Uterus (tissue), 4 donors: ENCODE data around the gene DZIP3. TPM values are rescaled to one million over a fixed set of nuclear protein-coding genes. Genes with fewer than 3 reads are reported as not detected.
"Not testable (repeated sequence)": the region's sequence is repeated elsewhere in the genome, so short reads cannot be mapped to it uniquely, and the experiment has no call there.

ENCODE experiments used
- DNase-seq, 2 donors: peaks; one replicate each; pipeline ENCODE4 v3.0.0-alpha.2; 2019 to 2020
- H3K27ac ChIP-seq, 2 donors: fragments of 200-600 bp; sonication (generic); 1 replicate in 1 of 2; 2 replicates in 1 of 2; pipeline ENCODE4 v1.5.1; 2016 to 2018
- H3K27me3 ChIP-seq, 2 donors: fragments of 200-600 bp; sonication (generic); one replicate each; pipeline ENCODE4 v1.5.1; 2018 to 2019; ENCODE audit warnings: control low read depth in 1 of 2
- H3K36me3 ChIP-seq, 2 donors: fragments of 200-600 bp; sonication (generic); one replicate each; pipeline ENCODE4 v1.5.1; 2019; ENCODE audit warnings: control low read depth in 1 of 2
- H3K4me1 ChIP-seq, 2 donors: fragments of 200-600 bp; sonication (generic); one replicate each; pipeline ENCODE4 v1.5.1; 2018 to 2019; ENCODE audit warnings: control low read depth in 1 of 2
- H3K4me3 ChIP-seq, 2 donors: fragments of 200-600 bp; sonication (generic); 1 replicate in 1 of 2; 2 replicates in 1 of 2; pipeline ENCODE4 v1.5.1; 2018 to 2019; ENCODE audit warnings: mild to moderate bottlenecking in 1 of 2
- H3K9me3 ChIP-seq, 2 donors: fragments of 200-600 bp; sonication (generic); one replicate each; pipeline ENCODE4 v1.5.1; 2019; ENCODE audit warnings: control low read depth in 1 of 2
- POLR2A ChIP-seq, 2 donors: fragments of 450-650 bp; IDR thresholded peaks; one replicate each; pipeline ENCODE4 v1.6.1; 2016; ENCODE audit warnings: antibody characterized with exemption in 2 of 2, mild to moderate bottlenecking in 1 of 2, moderate library complexity in 1 of 2
- intact Hi-C: fragments of 100-400 bp; cut with DNase I; formaldehyde crosslinking; loops from one replicate; pipeline ENCODE4 v1.15.1; 2023; ENCODE audit warnings: low total_unique reads
- total RNA-seq, 4 donors: library from RNA; depleted of rRNA in 3 of 4; stranded (reverse); fragments of >200 nt in 3 of 4; gene quantifications; one replicate each; pipeline versions ENCODE4 v1.1.0 to v1.2.4, GENCODE V29; 2014 to 2023
- TF ChIP-seq, protein P1 (sequence below), 4 experiments: fragments of 200-600 bp in 2 of 4; fragments of 450-650 bp in 2 of 4; sonication (generic) in 2 of 4; IDR thresholded peaks; one replicate each; pipeline ENCODE4 v1.5.1; 2016 to 2019; ENCODE audit warnings: antibody characterized with exemption in 4 of 4, mild to moderate bottlenecking in 2 of 4, moderate library complexity in 1 of 4
- donor health status: DM: yes; HTN: yes; CAD: no.

Gene DZIP3
- total RNA-seq, 4 donors from 2014 or later: 8.8 to 39.5 (median 25.7) TPM

DNA sequence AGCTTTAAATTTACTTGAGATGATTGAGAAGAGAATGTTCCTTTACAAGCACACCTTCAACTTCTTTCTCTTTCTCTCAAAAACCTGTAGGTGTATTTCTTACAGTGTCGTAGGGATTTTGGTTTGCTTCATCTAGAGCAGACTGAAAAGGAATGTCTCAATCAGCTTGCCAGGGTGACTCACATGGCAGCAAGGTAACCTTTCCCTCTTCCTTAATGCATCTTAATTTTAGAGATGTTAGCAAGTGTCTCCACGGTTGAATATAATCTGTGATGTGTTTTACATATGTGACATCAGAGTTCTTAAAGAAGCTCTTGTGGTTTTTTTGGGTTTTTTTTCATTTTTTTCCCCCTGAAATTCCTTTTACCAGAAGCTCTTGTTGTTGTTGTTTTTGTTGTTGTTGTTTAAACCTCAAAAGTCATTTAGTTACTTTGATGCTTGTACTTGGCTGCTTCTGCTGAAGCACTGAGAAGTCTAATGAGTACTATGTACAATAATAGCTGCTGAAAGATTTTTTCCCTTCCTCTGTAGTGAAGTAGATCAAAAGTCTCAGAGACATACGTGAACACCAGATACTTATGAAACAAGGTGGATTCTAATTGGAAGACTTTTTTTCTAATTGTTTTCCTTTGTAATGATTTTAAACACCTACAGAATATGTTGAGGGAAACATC is 84.6 kb downstream of the DZIP3 start:
- no peaks in the 10 kb centered on the region for H3K27me3 ChIP-seq
- no peaks in the 10 kb centered on the region for H3K4me1 ChIP-seq
- no peaks in the 10 kb centered on the region for H3K36me3 ChIP-seq
- intact Hi-C loops: no loop called here
- no peak overlapping the region for H3K4me3 ChIP-seq
- DNase-seq: no peak
- H3K9me3 ChIP-seq: no peaks in the 10 kb centered on the region
- no peak overlapping the region for H3K27ac ChIP-seq
- TF ChIP-seq POLR2A (IDR thresholded peaks at IDR 0.05): no peak
- TF ChIP-seq, protein P1, sequence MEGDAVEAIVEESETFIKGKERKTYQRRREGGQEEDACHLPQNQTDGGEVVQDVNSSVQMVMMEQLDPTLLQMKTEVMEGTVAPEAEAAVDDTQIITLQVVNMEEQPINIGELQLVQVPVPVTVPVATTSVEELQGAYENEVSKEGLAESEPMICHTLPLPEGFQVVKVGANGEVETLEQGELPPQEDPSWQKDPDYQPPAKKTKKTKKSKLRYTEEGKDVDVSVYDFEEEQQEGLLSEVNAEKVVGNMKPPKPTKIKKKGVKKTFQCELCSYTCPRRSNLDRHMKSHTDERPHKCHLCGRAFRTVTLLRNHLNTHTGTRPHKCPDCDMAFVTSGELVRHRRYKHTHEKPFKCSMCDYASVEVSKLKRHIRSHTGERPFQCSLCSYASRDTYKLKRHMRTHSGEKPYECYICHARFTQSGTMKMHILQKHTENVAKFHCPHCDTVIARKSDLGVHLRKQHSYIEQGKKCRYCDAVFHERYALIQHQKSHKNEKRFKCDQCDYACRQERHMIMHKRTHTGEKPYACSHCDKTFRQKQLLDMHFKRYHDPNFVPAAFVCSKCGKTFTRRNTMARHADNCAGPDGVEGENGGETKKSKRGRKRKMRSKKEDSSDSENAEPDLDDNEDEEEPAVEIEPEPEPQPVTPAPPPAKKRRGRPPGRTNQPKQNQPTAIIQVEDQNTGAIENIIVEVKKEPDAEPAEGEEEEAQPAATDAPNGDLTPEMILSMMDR (IDR thresholded peaks at IDR 0.05): no peak

DNA sequence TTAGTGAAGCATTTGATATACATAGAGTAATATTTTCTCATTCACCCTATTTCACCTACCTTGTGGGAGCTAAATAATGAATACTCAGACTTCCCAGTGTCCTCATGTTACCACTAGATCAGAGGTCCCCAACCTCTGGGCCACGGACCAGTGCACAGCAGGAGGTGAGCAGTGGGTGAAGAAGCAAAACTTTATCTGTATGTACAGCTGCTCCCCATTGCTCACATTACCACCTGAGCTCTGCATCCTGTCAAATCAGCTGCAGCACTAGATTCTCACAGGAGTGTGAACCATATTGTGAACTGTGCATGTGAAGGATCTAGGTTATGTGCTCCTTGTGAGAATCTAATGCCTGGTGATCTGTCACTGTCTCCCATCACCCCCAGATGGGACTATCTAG is 88.3 kb downstream of the DZIP3 start:
- no peak overlapping the region for H3K4me3 ChIP-seq
- no peak for DNase-seq
- H3K9me3 ChIP-seq: no peaks in the 10 kb centered on the region
- TF ChIP-seq POLR2A (IDR thresholded peaks at IDR 0.05): no peak
- no peaks in the 10 kb centered on the region for H3K27me3 ChIP-seq
- intact Hi-C loops: no loop called here
- H3K27ac ChIP-seq: no peak overlapping the region
- H3K4me1 ChIP-seq: no peaks in the 10 kb centered on the region
- H3K36me3 ChIP-seq: no peaks in the 10 kb centered on the region

DNA sequence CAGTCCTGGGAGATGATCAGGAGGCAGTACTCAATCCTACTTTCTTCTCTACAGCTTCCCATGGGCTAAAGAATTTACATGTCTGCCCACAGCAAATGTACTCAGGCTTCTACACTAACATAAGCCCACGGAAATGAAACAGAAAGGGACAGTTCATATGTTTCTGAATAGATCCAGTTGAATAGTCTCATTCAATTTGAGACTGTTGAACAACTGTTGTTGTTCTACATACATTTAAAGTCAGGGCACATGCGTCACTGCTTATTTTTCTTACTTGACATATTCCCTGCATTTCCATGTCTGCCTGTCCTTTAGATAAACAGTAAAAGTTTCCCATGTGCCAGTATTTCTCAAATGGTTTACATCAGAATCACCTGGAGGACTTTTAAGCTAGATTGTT is 102.8 kb downstream of the DZIP3 start:
- H3K4me1 ChIP-seq, H3K27me3 ChIP-seq, H3K36me3 ChIP-seq, intact Hi-C loops, H3K27ac ChIP-seq, H3K4me3 ChIP-seq, H3K9me3 ChIP-seq, DNase-seq: not testable (repeated sequence)

DNA sequence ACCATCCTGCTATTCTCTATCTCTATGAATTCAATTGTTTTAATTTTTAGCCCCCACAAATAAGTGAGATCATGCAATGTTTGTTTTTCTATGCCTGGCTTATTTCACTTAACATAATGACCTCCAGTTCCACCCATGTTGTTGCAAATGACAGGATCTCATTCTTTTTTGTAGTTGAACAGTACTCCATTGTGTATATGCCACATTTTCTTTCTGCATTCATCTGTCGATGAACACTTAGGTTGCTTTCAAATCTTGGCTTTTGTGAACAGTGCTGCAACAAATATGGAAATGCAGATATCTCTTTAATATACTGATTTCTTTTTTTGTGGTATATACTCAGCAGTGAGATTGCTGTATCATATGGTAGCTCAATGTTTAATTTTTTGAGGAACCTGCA is 108.9 kb downstream of the DZIP3 start:
- no peak overlapping the region for H3K27ac ChIP-seq
- H3K36me3 ChIP-seq: no peaks in the 10 kb centered on the region
- TF ChIP-seq, protein P1 (IDR thresholded peaks at IDR 0.05): no peak
- no peak for TF ChIP-seq POLR2A (IDR thresholded peaks at IDR 0.05)
- H3K27me3 ChIP-seq: no peaks in the 10 kb centered on the region
- intact Hi-C loops: no loop called here
- peaks cover 0 to under 1% of the 10 kb centered on the region in 2 donors for H3K9me3 ChIP-seq
- DNase-seq: no peak
- no peak overlapping the region for H3K4me3 ChIP-seq
- no peaks in the 10 kb centered on the region for H3K4me1 ChIP-seq

DNA sequence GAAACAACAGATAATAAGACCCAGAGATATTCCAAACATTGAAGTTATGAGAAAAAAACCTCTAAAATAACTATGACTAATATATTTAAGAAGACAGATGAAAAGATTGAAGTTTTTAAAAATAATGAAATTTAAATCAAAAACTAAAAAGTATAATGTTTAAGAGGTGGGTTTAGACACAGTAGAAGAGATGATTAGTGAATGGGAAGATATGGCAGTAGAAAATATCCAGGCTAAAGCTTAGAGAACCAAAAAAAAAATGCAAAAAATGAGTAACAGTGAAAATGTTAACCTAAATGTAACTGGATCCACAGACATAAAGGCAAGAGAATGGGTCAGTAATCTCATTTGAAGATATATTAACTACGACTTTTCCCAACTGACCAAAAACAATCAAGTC is 115.5 kb downstream of the DZIP3 start:
- H3K4me3 ChIP-seq: no peak overlapping the region
- DNase-seq: no peak
- H3K27me3 ChIP-seq: no peaks in the 10 kb centered on the region
- no peaks in the 10 kb centered on the region for H3K4me1 ChIP-seq
- H3K27ac ChIP-seq: no peak overlapping the region
- peaks cover 0 to 3% of the 10 kb centered on the region in 2 donors for H3K9me3 ChIP-seq
- H3K36me3 ChIP-seq: no peaks in the 10 kb centered on the region
- intact Hi-C loops: no loop called here
- TF ChIP-seq, protein P1 (IDR thresholded peaks at IDR 0.05): no peak

DNA sequence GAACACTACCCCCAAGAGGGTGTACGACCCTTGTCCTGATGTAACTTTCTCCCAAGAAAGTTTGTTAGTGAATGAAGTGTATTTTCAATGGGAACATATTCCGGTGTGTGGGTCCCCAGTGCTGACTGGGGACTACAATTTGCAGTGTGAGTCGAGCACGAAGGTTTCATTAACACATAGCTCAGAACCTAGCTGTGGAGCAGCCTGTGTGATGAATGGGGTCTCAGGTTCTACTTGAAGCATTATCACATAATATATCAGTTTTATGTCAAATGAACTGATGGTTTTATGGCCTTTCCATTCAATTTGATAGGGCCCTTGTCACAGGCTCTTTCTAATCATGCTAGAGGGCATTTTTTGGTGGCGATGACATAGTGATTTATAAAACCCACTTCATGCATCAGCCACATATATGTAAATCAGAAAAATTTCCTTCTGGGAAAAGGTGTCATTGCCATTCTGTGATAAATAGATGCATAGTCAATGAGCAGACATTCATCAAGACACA is 123.5 kb downstream of the DZIP3 start:
- Histone ChIP-seq H3K36me3 (no peaks in the 10 kb centered on the region), H3K27ac (no peak overlapping the region), H3K27me3 (no peaks in the 10 kb centered on the region), H3K4me1 (no peaks in the 10 kb centered on the region), H3K9me3 (no peaks in the 10 kb centered on the region), H3K4me3 (no peak overlapping the region)
- no peak for DNase-seq
- TF ChIP-seq, protein P1 (IDR thresholded peaks at IDR 0.05): no peak
- TF ChIP-seq POLR2A (IDR thresholded peaks at IDR 0.05): no peak
- intact Hi-C loops: no loop called here
